Gastrocnemius medialis (tissue), 4 donors: ENCODE measurements around the gene CXCR2. TPM values are rescaled to one million over a fixed set of nuclear protein-coding genes. Genes with fewer than 3 reads are reported as not detected.

Experiments
- ATAC-seq, 2 donors: fragments of 150-250 bp; one replicate each; pipeline ENCODE4 v1.9.1; 2016
- DNase-seq, 2 donors: peaks; one replicate each; pipeline ENCODE4 v3.0.0-alpha.2; 2019
- H3K27ac ChIP-seq, 4 donors: fragments of 200-600 bp; sonication (generic); 1 replicate in 1 of 4; 2 replicates in 3 of 4; pipeline ENCODE4 v1.5.1; 2016 to 2018; ENCODE audit warnings: mild to moderate bottlenecking in 2 of 4, moderate library complexity in 1 of 4
- H3K27me3 ChIP-seq, 3 donors: fragments of 200-600 bp; sonication (generic) in 2 of 3; 1 replicate in 1 of 3; 2 replicates in 2 of 3; pipeline versions ENCODE4 v1.5.1 to v1.6.0; 2016 to 2019; ENCODE audit warnings: mild to moderate bottlenecking in 1 of 3, moderate library complexity in 1 of 3
- H3K36me3 ChIP-seq, 2 donors: fragments of 200-600 bp; sonication (generic) in 1 of 2; one replicate each; pipeline ENCODE4 v1.5.1; 2017 to 2018
- H3K4me1 ChIP-seq, 2 donors: fragments of 200-600 bp; sonication (generic) in 1 of 2; one replicate each; pipeline ENCODE4 v1.5.1; 2016 to 2017; ENCODE audit warnings: mild to moderate bottlenecking in 2 of 2
- H3K4me3 ChIP-seq, 4 donors: fragments of 200-600 bp; sonication (generic) in 3 of 4; 1 replicate in 1 of 4; 2 replicates in 3 of 4; pipeline ENCODE4 v1.5.1; 2016 to 2019; ENCODE audit warnings: mild to moderate bottlenecking in 2 of 4
- H3K9me3 ChIP-seq, 3 donors: fragments of 200-600 bp; sonication (generic) in 2 of 3; 1 replicate in 1 of 3; 2 replicates in 2 of 3; pipeline ENCODE4 v1.5.1; 2016 to 2019
- CTCF ChIP-seq, 5 experiments: fragments of 450-650 bp in 3 of 5; fragments of 200-600 bp in 2 of 5; sonication (generic) in 2 of 5; IDR thresholded peaks in 4 of 5; conservative IDR thresholded peaks in 1 of 5; 1 replicate in 4 of 5; 2 replicates in 1 of 5; pipeline ENCODE4 v1.5.1; 2016 to 2019; ENCODE audit warnings: antibody characterized with exemption in 5 of 5, mild to moderate bottlenecking in 3 of 5, moderate library complexity in 3 of 5
- POLR2A ChIP-seq, 2 donors: fragments of 450-650 bp; IDR thresholded peaks; one replicate each; pipeline ENCODE4 v1.6.1; 2017; ENCODE audit warnings: antibody characterized with exemption in 2 of 2, mild to moderate bottlenecking in 2 of 2, moderate library complexity in 2 of 2
- in situ Hi-C, 4 donors: fragments of 200-750 bp; cut with MboI; loops; one replicate each; pipeline versions ENCODE4 v1.15.0 to v1.8.0; 2017; ENCODE audit warnings: low sequenced_read_pairs in 4 of 4
- intact Hi-C: fragments of 100-400 bp; cut with DNase I; formaldehyde crosslinking; loops from one replicate; pipeline ENCODE4 v1.15.1; 2023; ENCODE audit warnings: low total_unique reads
- total RNA-seq, 4 donors: library from RNA; depleted of rRNA; stranded (reverse); fragments of >200 nt; gene quantifications; one replicate each; pipeline versions ENCODE4 v1.1.0 to v1.2.3, GENCODE V29; 2016

The CXCR2 gene
- total RNA-seq, 4 donors from 2014 or later, result 0.07 to 0.61 (median 0.26) TPM; not detected in 1

- in situ Hi-C loops, result no loop called here
Measured at GRCh38 chr2:218145124-218145523, 19.3 kb downstream of the CXCR2 start.

GRCh38 chr2:218146056-218146455 lies 20.2 kb downstream of the CXCR2 start:
- no peaks in the 10 kb centered on the region for H3K27me3 ChIP-seq

More at GRCh38 chr2:218145124-218145523, 19.3 kb downstream of the CXCR2 start:
- Histone ChIP-seq H3K9me3 (no peaks in the 10 kb centered on the region), H3K36me3 (no peaks in the 10 kb centered on the region), H3K4me3 (no peak overlapping the region), H3K4me1 (no peaks in the 10 kb centered on the region), H3K27me3 (peaks cover 0 to 4% (median 3%) of the 10 kb centered on the region in 3 donors), H3K27ac (no peak overlapping the region)
- ATAC-seq, result no peak
- intact Hi-C loops, result no loop called here
- no peak for DNase-seq
- no peak for TF ChIP-seq POLR2A (IDR thresholded peaks at IDR 0.05)
- TF ChIP-seq CTCF (IDR thresholded peaks at IDR 0.05 in 4 of 5, conservative IDR thresholded peaks at IDR 0.05 in 1 of 5), result no peak

GRCh38 chr2:218149098-218149497 lies 23.3 kb downstream of the CXCR2 start:
- intact Hi-C loops, result no loop called here
- in situ Hi-C loops, result no loop called here
- TF ChIP-seq CTCF (IDR thresholded peaks at IDR 0.05 in 4 of 5, conservative IDR thresholded peaks at IDR 0.05 in 1 of 5) (no peak), POLR2A (IDR thresholded peaks at IDR 0.05) (no peak)
- Histone ChIP-seq H3K4me1 (no peaks in the 10 kb centered on the region), H3K27me3 (no peaks in the 10 kb centered on the region), H3K27ac (no peak overlapping the region), H3K9me3 (no peaks in the 10 kb centered on the region), H3K4me3 (no peak overlapping the region), H3K36me3 (no peaks in the 10 kb centered on the region)
- DNase-seq, result no peak
- no peak for ATAC-seq

More at GRCh38 chr2:218146056-218146455, 20.2 kb downstream of the CXCR2 start:
- intact Hi-C loops, result no loop called here
- no peaks in the 10 kb centered on the region for H3K4me1 ChIP-seq
- H3K4me3 ChIP-seq, result no peak overlapping the region
- no peaks in the 10 kb centered on the region for H3K36me3 ChIP-seq
- no peak overlapping the region for H3K27ac ChIP-seq
- in situ Hi-C loops, result no loop called here
- H3K9me3 ChIP-seq, result no peaks in the 10 kb centered on the region
- TF ChIP-seq POLR2A (IDR thresholded peaks at IDR 0.05) (no peak), CTCF (IDR thresholded peaks at IDR 0.05 in 4 of 5, conservative IDR thresholded peaks at IDR 0.05 in 1 of 5) (no peak)
- no peak for ATAC-seq
- DNase-seq, result no peak

GRCh38 chr2:218149848-218150440 lies 24.1 kb downstream of the CXCR2 start:
- in situ Hi-C loops, result no loop called here
- Histone ChIP-seq H3K27me3 (no peaks in the 10 kb centered on the region), H3K4me3 (no peak overlapping the region), H3K4me1 (no peaks in the 10 kb centered on the region), H3K36me3 (no peaks in the 10 kb centered on the region), H3K27ac (no peak overlapping the region), H3K9me3 (no peaks in the 10 kb centered on the region)
- ATAC-seq (no peak), DNase-seq (no peak)
- TF ChIP-seq CTCF (IDR thresholded peaks at IDR 0.05 in 4 of 5, conservative IDR thresholded peaks at IDR 0.05 in 1 of 5) (no peak), POLR2A (IDR thresholded peaks at IDR 0.05) (no peak)
- intact Hi-C loops, result no loop called here

GRCh38 chr2:218152172-218152571 lies 26.3 kb downstream of the CXCR2 start:
- Histone ChIP-seq H3K4me1 (no peaks in the 10 kb centered on the region), H3K36me3 (no peaks in the 10 kb centered on the region), H3K27me3 (no peaks in the 10 kb centered on the region), H3K27ac (no peak overlapping the region), H3K4me3 (no peak overlapping the region), H3K9me3 (no peaks in the 10 kb centered on the region)
- intact Hi-C loops (no loop called here), in situ Hi-C loops (no loop called here)
- TF ChIP-seq CTCF (IDR thresholded peaks at IDR 0.05 in 4 of 5, conservative IDR thresholded peaks at IDR 0.05 in 1 of 5) (no peak), POLR2A (IDR thresholded peaks at IDR 0.05) (no peak)
- ATAC-seq (no peak), DNase-seq (no peak)
